CD4-positive, alpha-beta T cell treated with Interferon alpha-2 for 1 hour (primary cell): ENCODE measurements around the gene PALM2AKAP2.
A peak's percentile ranks its signal among the peaks of the same experiment; 100 is the strongest.
"Not testable (repeated sequence)": the region's sequence is repeated elsewhere in the genome, so short reads cannot be mapped to it uniquely, and the experiment has no call there.

Experiments
- DNase-seq, 2 donors: peaks; one replicate each; pipeline ENCODE4 v3.0.0-alpha.2; 2020 to 2022

PALM2AKAP2 gene

GRCh38 chr9:109811876-109812275, 31.9 kb downstream of the PALM2AKAP2 start:
- DNase-seq: no peak

- DNase-seq: no peak
Observed at GRCh38 chr9:109812331-109812730, 32.3 kb downstream of the PALM2AKAP2 start.

- no peak for DNase-seq
Observed at GRCh38 chr9:109812818-109813281, 32.9 kb downstream of the PALM2AKAP2 start.

- DNase-seq: no peak
Observed at GRCh38 chr9:109813303-109813702, 33.3 kb downstream of the PALM2AKAP2 start.

- no peak for DNase-seq
Observed at GRCh38 chr9:109813829-109814228, 33.8 kb downstream of the PALM2AKAP2 start.

- no peak for DNase-seq
Observed at GRCh38 chr9:109815366-109815947, 35.5 kb downstream of the PALM2AKAP2 start.

DNA sequence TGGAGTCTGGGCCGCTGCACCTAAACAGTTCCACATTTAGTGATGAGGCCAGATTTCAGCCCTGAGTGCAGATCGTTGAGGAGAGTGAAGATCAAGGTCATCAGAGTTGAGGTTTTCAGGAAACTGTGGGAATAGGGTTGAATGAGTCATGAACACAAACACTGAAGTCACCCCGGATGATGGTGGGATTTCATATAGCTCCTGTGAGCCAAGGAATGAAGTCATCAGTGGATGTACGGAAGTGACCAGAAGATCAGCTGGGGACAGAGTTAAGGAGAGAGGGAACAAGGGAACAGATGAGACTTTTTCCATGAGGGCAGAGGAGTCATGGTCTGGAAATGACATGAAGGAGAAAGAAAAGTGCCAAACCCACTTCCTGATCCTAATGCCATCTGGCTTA, 36.5 kb downstream of the PALM2AKAP2 start:
- no peak for DNase-seq

DNA sequence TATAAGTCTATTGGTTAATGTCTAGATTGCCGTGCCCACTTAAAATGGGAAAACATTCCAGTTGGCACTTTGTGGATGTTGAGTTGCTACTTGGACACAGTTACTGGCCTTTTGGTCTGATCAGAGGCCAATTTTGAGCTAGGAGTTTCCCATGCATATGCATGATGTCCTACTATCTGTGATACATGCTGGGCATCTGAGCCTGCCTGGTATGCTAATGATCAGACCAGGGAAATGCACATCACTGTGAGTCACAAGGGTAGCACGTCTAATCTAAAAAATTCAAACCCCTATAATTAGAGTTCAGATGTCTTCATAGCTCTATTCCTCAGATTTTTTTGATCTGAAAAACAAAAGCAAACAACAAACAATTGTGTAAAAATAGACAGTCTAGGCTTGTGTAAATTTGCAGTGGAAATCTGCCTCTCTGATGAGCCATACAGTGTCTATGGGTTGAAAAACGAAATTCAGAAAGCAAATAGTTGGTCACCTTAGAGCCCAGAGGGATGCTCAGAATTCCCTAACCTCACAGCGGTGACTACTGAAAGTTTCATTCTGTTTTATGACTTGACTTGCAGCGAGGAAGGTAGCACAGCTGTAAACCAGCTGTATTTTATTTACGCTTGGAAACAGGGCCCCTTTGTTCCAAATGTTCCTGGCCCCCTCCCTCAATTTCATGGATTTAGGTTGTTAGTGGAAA, 37.3 kb downstream of the PALM2AKAP2 start:
- DNase-seq: no peak

- peak; percentile 2 to 27 for DNase-seq
Observed at GRCh38 chr9:109817846-109818472, 38.0 kb downstream of the PALM2AKAP2 start.

DNA sequence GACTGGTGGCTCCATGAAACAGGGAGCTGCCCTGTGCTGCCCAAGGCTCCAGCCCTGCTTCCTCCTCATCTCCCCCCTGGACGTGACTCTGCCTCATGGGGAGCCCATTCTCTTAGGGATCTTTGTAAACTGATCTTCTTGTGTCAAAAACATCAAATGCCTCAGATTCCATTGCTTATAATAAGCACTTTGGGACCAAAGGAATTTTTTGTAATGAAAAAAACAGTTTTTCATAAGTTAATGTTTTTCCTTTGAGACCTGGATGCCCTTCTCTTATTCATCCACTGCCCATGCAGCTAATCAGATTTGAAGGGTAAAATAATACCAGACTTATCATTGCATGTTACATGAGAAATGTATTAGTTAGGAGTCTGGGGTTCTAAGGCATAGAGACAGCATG, 41.7 kb downstream of the PALM2AKAP2 start:
- DNase-seq: no peak

DNA sequence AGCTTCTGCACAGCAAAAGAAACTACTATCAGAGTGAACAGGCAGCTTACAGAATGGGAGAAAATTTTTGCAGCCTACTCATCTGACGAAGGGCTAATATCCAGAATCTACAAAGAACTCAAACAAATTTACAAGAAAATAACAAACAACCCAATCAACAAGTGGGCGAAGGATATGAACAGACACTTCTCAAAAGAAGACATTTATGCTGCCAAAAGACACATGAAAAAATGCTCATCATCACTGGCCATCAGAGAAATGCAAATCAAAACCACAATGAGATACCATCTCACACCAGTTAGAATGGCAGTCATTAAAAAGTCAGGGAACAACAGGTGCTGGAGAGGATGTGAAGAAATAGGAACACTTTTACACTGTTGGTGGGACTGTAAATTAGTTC, 45.4 kb downstream of the PALM2AKAP2 start:
- not testable (repeated sequence) for DNase-seq

- DNase-seq: no peak
Observed at GRCh38 chr9:109826559-109826958, 46.6 kb downstream of the PALM2AKAP2 start.

- no peak for DNase-seq
Observed at GRCh38 chr9:109828254-109828653, 48.3 kb downstream of the PALM2AKAP2 start.
